ENCODE data around the gene SMPD3. TPM values are rescaled to one million over a fixed set of nuclear protein-coding genes. Genes with fewer than 3 reads are reported as not detected.

Gene SMPD3
- total and polyA plus RNA-seq, 2 of the 4 experiments (the other 2 are of a cell fraction), result not detected

GRCh38 chr16:68363658-68364521, 84.4 kb downstream of the SMPD3 start:
- Histone ChIP-seq H3K56ac (ENCODE audit: extremely low read depth, insufficient read depth, low read length) (no peak overlapping the region), H3K4me2 (ENCODE audit: low read depth, low read length) (no peak overlapping the region), H4K20me1 (ENCODE audit: insufficient read depth, low read length) (no peaks in the 10 kb centered on the region), H2AFZ (replicated peaks; ENCODE audit: low read length, poor library complexity) (no peak overlapping the region), H3K4ac (ENCODE audit: low read depth, low read length) (no peak overlapping the region), H2BK20ac (ENCODE audit: low read depth, low read length) (no peak overlapping the region), H2BK15ac (ENCODE audit: low read depth, low read length) (no peak overlapping the region), H2AK5ac (ENCODE audit: low read depth, low read length) (no peak overlapping the region), H4K5ac (ENCODE audit: low read depth, low read length) (no peak overlapping the region), H3K23ac (ENCODE audit: low read depth, low read length) (no peak overlapping the region), H3K27me3 (ENCODE audit: control insufficient read depth, insufficient read depth, low read length) (peaks cover 11% of the 10 kb centered on the region; the same call in 1 of the 2 replicates), H3K27ac (ENCODE audit: insufficient read depth, low read length) (no peak overlapping the region), H3K18ac (ENCODE audit: low read depth, low read length) (no peak overlapping the region), H3K9ac (ENCODE audit: low read depth, low read length) (no peak overlapping the region), H3K14ac (replicated peaks; ENCODE audit: low read depth, low read length) (no peak overlapping the region), H3K79me1 (ENCODE audit: low read depth in 1 of 2, low read length in 2 of 2) (no peaks in the 10 kb centered on the region), H2BK120ac (ENCODE audit: low read depth, low read length) (no peak overlapping the region), H3K36me3 (ENCODE audit: control insufficient read depth, insufficient read depth, low read length) (no peaks in the 10 kb centered on the region), H2BK5ac (ENCODE audit: low read depth, low read length, poor library complexity, severe bottlenecking) (no peak overlapping the region), H3K4me3 (ENCODE audit: insufficient read depth, low read depth, low read length) (no peak overlapping the region), H3K9me1 (ENCODE audit: insufficient read depth, low read length) (no peaks in the 10 kb centered on the region), H2AK9ac (replicated peaks; ENCODE audit: low read depth, low read length, poor library complexity) (no peak overlapping the region), H4K91ac (ENCODE audit: insufficient read depth, low read depth, low read length) (no peak overlapping the region), H3K4me1 (ENCODE audit: control insufficient read depth, insufficient read depth, low read length) (no peaks in the 10 kb centered on the region), H3K9me3 (ENCODE audit: control insufficient read depth, insufficient read depth, low read length) (no peaks in the 10 kb centered on the region), H4K8ac (ENCODE audit: low read depth in 2 of 2, low read length in 2 of 2) (no peak overlapping the region)
- CTCF ChIA-PET, result interaction anchor here (0.8 kb wide), 1 partner anchor 10 kb away, joined by 3 read pairs; no protein-coding TSS in a partner anchor
- in situ Hi-C loops (cut with MboI; ENCODE audit: low sequenced_read_pairs), result no loop called here
- 73% methylated on average over 13 of the region's 22 CpGs; no CpG with 5 or more reads in 1 of the 2 experiments for WGBS, 2 experiments (ENCODE audit: extremely low coverage in 2 of 2, insufficient read length in 1 of 2)
- intact Hi-C loops (cut with micrococcal nuclease), result no loop called here
- dilution Hi-C loops (cut with HindIII; ENCODE audit: low sequenced_read_pairs, unreplicated experiment), result no loop called here
- peak; percentile 11 for DNase-seq
- ATAC-seq (ENCODE audit: low read depth), result peak; percentile 19
- POLR2A ChIA-PET (ENCODE audit: unreplicated experiment), result no interaction called here
- BruUV-seq (replicated peaks), result no TSS peak
- TF ChIP-seq BHLHE40 (IDR thresholded peaks at IDR 0.05; ENCODE audit: low read depth, low read length) (no peak), CHD1 (IDR thresholded peaks at IDR 0.05; ENCODE audit: low read depth, low read length) (no peak), NFE2L2 (IDR thresholded peaks at IDR 0.05; ENCODE audit: low read depth, low read length) (no peak), FOS (IDR thresholded peaks at IDR 0.05; ENCODE audit: low read depth, low read length) (no peak), RCOR1 (IDR thresholded peaks at IDR 0.05; ENCODE audit: insufficient replicate concordance, low read length) (no peak), RAD21 (IDR thresholded peaks at IDR 0.05; ENCODE audit: low read length) (no peak), SMC3 (IDR thresholded peaks at IDR 0.05; ENCODE audit: low read depth, low read length) (no peak), RFX5 (IDR thresholded peaks at IDR 0.05; ENCODE audit: low read depth, low read length) (no peak), CEBPB (IDR thresholded peaks at IDR 0.05; ENCODE audit: low read depth, low read length) (no peak), MXI1 (IDR thresholded peaks at IDR 0.05; ENCODE audit: borderline replicate concordance, low read depth, low read length) (no peak), ELK1 (IDR thresholded peaks at IDR 0.05; ENCODE audit: borderline replicate concordance, low read depth, low read length) (no peak), MAZ (IDR thresholded peaks at IDR 0.05; ENCODE audit: borderline replicate concordance, low read depth, low read length) (no peak), MAFK (IDR thresholded peaks at IDR 0.05; ENCODE audit: low read depth, low read length) (no peak), CTCF (conservative IDR thresholded peaks at IDR 0.05; ENCODE audit: low read depth, low read length) (no peak)

Measured in IMR-90 (cell line).